ENCODE results near the gene TNKS1BP1.

Gene TNKS1BP1

DNA sequence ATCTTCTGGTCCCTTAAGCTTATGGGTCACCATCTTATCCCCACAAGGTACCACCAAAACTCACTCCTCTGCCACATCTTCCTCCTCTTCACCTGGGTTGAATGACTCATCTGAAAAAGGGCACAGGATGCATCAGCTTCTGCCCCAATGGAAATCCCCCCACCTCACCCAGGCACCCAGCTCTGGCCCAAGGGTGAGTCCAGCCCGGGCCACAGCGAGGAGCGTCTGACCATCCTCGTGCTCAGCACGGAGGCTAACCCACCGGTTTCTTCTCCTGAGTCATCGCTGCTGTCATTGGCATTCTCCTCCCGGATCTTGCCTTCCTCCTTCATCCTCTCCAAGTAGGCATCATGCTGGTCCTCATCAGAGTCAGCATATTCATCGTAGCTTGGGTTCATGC lies 5.3 kb upstream of the TNKS1BP1 start:
- DNase-seq = no peak

- DNase-seq = no peak
These were observed 3.0 kb upstream of the TNKS1BP1 start for GRCh38 chr11:57327721-57328120.

- DNase-seq = peak; percentile 48
These were observed 940 bp upstream of the TNKS1BP1 start for GRCh38 chr11:57325735-57326048.

- DNase-seq = peak; percentile 82
These were observed 432 bp downstream of the TNKS1BP1 start for GRCh38 chr11:57324154-57324885.

DNA sequence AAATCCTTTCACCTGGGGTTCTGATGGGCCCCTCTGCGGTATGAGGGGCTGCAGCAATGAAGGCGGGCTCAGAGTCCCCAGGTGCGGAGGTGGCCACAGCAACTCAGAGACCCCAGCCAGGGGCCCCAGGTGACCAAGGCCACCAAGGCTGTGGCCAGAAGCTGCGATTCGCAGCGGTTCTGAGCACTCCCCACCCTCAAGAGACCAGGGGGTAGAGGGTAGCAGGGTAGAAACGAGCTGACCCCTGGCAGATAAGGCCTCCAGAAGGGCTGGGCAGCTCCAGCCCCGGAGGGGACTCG lies 948 bp downstream of the TNKS1BP1 start:
- DNase-seq = no peak

GRCh38 chr11:57323167-57323854 lies 1.4 kb downstream of the TNKS1BP1 start:
- DNase-seq = no peak

GRCh38 chr11:57322256-57323166 lies 2.2 kb downstream of the TNKS1BP1 start:
- DNase-seq = no peak

GRCh38 chr11:57321388-57322255 lies 3.1 kb downstream of the TNKS1BP1 start:
- no peak for DNase-seq

GRCh38 chr11:57320719-57321387 lies 3.9 kb downstream of the TNKS1BP1 start:
- no peak for DNase-seq

- DNase-seq = no peak
These were observed 4.6 kb downstream of the TNKS1BP1 start for GRCh38 chr11:57320067-57320718.

DNA sequence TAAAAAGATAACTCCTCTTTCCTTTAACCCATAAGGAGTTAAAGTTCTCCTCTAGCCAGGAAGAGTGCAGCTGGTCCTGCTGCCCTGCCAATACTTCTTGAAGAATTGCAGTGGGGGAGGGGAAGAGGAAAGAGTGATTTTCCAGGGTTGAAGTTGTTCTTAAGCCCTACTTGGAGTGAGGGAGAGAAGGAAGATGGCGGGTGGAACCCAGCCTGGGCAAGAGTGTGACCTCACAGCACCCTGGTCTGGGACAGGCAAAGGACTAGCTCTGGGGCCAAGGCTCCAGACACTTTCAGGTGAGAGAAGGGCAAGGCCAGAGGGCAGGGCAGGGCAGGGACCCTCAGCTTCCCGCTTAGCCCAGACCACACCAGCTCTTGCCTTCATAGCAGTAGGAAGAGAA lies 6.6 kb downstream of the TNKS1BP1 start:
- no peak for DNase-seq

DNA sequence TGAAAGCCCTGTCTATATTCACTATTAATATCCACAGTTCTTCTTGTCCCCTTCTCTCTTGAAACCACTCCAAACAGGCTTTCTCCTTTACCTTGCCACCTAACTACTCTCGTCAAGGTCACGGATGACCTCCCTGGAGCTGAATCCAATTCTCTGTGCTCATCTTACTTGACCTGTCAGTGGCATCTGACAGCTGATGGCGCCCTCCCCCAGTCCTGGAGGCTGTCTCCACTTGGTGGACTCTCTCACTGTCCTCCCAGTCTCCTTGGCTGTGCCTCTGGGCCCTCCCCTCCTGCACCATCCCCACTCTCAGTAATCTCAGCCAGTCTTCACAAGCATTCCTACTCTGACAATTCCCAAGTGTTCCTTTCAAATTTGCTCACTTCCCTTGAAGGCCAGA lies 8.7 kb downstream of the TNKS1BP1 start:
- DNase-seq = no peak

DNA sequence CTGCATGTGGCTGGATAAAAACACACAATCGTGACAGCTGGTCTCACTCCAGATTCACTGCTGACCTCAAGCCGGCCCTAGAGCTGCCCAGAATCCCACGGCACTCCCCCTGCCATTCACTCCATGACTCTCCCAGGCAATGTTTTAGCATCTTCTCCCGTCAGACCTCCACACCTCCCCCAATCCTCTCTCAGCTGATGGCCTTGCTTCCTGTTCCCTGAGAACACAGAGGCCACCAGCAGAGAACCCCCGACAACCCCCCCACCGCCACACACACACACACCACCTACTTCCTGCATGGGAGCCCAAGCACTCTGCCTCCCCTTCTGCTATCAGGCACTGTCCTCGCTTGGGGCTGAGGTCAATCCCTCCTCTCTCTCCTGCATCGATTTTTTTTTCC lies 9.3 kb downstream of the TNKS1BP1 start:
- DNase-seq = no peak

DNA sequence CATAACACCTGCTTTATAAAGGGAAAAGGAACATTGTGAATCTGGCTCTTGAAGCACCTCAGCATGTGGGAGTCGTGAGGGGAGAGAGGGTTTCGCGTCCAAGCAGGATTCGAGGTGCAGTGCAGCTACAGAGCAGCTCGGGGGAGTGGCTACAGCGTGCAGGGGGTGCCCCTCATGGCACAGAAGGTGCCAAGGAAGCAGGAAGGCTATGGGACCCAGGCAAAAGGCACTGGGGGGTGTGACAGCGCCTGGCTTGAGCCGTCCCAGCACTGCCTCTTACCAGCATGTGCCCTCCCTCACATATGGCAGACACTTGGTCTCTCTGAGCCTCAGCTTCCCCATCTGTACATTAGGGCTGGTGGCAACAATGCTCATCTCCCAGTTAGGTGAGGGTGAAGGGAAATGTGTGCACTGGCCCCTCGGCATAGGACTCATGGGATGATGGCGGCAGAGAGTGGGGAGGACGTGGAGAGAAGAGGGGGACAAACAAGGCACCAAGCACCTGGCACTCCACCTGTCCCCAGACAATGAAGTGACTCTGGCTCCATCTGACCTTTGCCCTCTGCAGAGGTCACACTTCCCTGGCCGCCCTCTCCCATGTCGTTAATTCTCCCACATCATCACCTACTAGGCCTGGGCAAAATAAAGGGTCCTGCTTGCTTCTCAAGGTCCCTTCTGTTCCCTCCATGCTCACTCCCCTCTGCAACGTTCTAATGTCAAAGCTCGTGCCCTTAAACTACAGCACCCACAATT lies 10.4 kb downstream of the TNKS1BP1 start:
- no peak for DNase-seq

DNA sequence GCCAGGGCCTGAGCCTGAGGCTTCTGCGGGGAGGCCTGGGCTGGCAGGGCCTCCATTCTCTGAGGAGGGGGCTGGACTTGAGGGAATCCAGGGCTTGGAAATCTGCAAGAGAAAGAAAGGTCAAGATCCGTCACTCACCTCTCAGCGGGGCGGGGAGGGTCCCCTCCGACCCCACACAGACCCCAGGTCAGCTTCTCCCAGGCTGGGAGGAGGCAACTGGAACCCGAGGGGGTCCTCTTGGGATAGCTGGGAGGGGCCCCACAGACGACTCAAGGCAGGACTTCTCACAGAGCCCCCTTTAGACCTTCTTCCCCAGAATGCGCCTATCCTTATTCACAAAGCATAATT lies 11.0 kb downstream of the TNKS1BP1 start:
- DNase-seq = no peak

DNA sequence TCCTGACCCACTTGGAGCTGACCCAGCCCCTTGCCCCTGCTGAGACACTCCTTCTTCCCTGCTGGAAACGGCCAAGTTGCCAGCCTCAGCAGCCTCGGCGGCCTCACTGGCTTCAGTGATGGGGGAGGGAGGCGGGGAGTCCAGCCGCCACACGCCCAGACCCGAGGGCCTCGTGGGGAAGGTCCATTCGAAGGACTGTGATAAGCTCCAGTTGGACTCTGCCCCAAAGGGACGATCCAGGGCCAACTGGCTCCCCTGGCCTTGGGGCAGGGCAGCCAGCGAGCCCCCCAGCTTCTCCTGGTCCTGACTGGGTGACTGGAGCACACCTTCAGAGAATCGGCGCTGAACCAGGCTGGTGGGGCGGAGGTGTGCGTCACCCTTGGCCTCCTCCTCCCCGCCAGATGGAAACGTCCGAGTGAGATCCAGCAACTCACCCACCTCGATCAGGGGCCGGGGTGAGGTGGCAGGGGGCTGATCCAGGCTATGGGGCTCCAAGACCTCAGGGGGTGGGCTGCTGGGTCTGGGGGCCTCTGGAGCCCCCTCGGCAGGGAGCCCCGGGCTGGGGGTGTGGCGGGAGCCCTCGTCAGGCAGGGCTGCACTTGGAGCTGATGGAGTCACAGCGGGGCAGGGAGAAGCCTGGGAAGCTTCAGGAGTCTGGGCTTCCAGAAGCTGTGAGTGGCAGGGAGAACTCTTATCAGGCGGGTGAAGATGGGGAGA lies 11.5 kb downstream of the TNKS1BP1 start:
- DNase-seq = no peak

DNA sequence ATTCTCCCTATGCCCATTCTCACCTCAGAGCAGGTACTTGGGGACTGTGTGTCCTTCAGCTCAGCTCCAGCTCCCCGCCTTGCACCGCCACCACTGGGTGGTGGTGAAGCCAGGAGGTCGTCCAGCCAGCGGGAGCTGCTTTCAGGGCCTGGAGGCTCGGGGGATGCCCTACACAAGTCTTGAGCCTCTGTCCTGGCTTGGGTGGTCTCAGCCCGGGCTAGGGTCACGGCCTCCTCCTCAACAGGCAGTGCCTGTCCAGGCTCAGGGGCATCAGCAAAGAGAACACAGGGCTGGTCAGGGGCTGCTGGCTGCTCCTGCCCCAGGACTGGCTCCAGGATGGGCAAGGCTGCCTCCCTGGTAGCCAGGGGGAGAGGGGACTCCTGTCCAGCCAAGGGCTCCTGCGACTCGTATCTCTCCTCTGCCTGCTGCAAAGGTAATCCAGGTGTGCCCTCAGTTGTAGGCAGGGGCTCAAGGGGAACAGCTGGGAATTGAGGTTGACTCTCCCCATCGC lies 12.2 kb downstream of the TNKS1BP1 start:
- no peak for DNase-seq

- no peak for DNase-seq
These were observed 13.4 kb downstream of the TNKS1BP1 start for GRCh38 chr11:57311109-57311936.

DNA sequence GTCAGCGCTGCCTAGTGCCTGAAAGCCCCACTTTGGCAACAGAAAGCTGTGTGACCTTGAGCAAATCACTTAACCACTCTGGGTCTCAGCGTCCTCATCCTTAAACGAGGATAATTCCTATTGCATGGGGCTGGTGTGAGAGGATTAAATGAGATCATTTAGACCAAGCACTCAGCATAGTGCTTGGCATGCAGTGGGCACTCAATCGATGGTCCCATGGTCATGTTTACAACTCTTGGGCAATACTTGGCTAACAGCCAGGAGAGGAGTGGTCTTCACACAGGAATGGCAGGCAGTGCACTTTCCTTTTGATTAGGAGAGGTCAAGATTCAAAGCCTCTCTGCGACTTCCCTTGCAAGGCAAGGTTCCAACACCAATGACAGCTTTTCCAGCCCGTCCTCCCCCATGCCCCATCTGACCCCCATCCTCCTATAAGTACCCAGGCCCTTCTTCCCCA lies 14.1 kb downstream of the TNKS1BP1 start:
- DNase-seq = no peak

Measured in NCI-H146 (cell line).